Measurements from ENCODE around the gene EHMT2.

DNA sequence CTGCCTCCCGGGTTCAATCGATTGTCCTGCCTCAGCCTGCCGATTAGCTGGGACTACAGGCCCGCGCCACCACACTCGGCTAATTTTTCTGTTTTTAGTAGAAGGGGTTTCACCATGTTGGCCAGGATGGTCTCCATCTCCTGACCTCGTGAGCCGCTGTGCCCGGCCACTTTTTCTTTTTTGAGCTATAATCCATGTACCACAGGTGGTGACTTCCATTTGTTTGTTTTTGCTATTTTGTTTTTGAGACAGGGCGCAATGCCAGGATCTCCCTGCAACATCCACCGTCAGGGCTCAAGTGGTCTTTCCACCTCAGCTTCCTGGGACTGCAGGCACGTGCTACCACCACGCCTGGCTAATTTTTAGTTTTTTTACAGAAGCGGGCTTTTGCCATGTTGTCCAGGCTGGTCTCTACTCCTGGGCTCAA is 61.4 kb downstream of the EHMT2 start:
- TF ChIP-seq, protein P1, sequence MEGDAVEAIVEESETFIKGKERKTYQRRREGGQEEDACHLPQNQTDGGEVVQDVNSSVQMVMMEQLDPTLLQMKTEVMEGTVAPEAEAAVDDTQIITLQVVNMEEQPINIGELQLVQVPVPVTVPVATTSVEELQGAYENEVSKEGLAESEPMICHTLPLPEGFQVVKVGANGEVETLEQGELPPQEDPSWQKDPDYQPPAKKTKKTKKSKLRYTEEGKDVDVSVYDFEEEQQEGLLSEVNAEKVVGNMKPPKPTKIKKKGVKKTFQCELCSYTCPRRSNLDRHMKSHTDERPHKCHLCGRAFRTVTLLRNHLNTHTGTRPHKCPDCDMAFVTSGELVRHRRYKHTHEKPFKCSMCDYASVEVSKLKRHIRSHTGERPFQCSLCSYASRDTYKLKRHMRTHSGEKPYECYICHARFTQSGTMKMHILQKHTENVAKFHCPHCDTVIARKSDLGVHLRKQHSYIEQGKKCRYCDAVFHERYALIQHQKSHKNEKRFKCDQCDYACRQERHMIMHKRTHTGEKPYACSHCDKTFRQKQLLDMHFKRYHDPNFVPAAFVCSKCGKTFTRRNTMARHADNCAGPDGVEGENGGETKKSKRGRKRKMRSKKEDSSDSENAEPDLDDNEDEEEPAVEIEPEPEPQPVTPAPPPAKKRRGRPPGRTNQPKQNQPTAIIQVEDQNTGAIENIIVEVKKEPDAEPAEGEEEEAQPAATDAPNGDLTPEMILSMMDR (IDR thresholded peaks at IDR 0.05): no peak
- TF ChIP-seq POLR2A (IDR thresholded peaks at IDR 0.05): peak in 1 of 2 donors; percentile 37
